ENCODE results near the gene CLDN5. TPM values are rescaled to one million over a fixed set of nuclear protein-coding genes. Genes with fewer than 3 reads are reported as not detected.

The CLDN5 gene
- total and polyA plus RNA-seq, 2 of the 4 experiments (the other 2 are of a cell fraction) = 0.18 to 0.21 TPM

DNA sequence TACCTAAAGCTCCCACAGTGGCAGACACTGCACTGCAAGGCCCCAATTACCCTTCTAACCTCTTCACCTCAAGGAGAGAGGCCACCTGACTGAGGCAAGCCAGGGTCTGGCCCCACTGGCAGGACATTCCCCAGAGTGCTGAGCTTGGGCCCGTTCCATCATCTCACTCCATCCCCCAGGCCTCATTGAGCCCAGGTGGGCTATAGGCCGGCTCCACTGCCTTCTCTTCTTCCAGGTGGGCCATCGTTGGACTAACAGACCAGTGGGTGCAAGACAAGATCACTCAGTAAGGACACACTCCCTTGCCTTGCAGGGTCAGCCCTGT lies 25.4 kb downstream of the CLDN5 start:
- Histone ChIP-seq H3K27ac (ENCODE audit: insufficient read depth, low read length) (no peak overlapping the region), H3K4me1 (ENCODE audit: control insufficient read depth, insufficient read depth, low read length) (peaks cover 3% of the 10 kb centered on the region), H2AFZ (replicated peaks; ENCODE audit: low read length, poor library complexity) (no peak overlapping the region), H3K9me1 (ENCODE audit: insufficient read depth, low read length) (peaks cover 4% of the 10 kb centered on the region; the same call in 1 of the 2 replicates), H3K56ac (ENCODE audit: extremely low read depth, insufficient read depth, low read length) (no peak overlapping the region), H3K9ac (ENCODE audit: low read depth, low read length) (no peak overlapping the region), H4K91ac (ENCODE audit: insufficient read depth, low read depth, low read length) (no peak overlapping the region), H2BK120ac (ENCODE audit: low read depth, low read length) (no peak overlapping the region), H2AK5ac (ENCODE audit: low read depth, low read length) (no peak overlapping the region), H3K4me3 (ENCODE audit: insufficient read depth, low read depth, low read length) (no peak overlapping the region), H3K14ac (replicated peaks; ENCODE audit: low read depth, low read length) (no peak overlapping the region), H2BK15ac (ENCODE audit: low read depth, low read length) (no peak overlapping the region), H2AK9ac (replicated peaks; ENCODE audit: low read depth, low read length, poor library complexity) (no peak overlapping the region), H3K23ac (ENCODE audit: low read depth, low read length) (no peak overlapping the region), H3K9me3 (ENCODE audit: control insufficient read depth, insufficient read depth, low read length) (no peaks in the 10 kb centered on the region), H4K5ac (ENCODE audit: low read depth, low read length) (no peak overlapping the region), H4K8ac (ENCODE audit: low read depth in 2 of 2, low read length in 2 of 2) (no peak overlapping the region), H3K4ac (ENCODE audit: low read depth, low read length) (no peak overlapping the region), H2BK5ac (ENCODE audit: low read depth, low read length, poor library complexity, severe bottlenecking) (no peak overlapping the region), H3K4me2 (ENCODE audit: low read depth, low read length) (no peak overlapping the region), H3K79me1 (ENCODE audit: low read depth in 1 of 2, low read length in 2 of 2) (no peaks in the 10 kb centered on the region), H3K18ac (ENCODE audit: low read depth, low read length) (no peak overlapping the region), H4K20me1 (ENCODE audit: insufficient read depth, low read length) (no peaks in the 10 kb centered on the region), H2BK20ac (ENCODE audit: low read depth, low read length) (no peak overlapping the region), H3K27me3 (ENCODE audit: control insufficient read depth, insufficient read depth, low read length) (no peaks in the 10 kb centered on the region), H3K36me3 (ENCODE audit: control insufficient read depth, insufficient read depth, low read length) (peaks cover 4% of the 10 kb centered on the region)
- DNase-seq (no peak), ATAC-seq (ENCODE audit: low read depth) (no peak)
- ChIA-PET POLR2A (ENCODE audit: unreplicated experiment) (no interaction called here), CTCF (no interaction called here)
- no CpG with 5 or more reads among the region's 3 CpGs for WGBS, 2 experiments (ENCODE audit: extremely low coverage in 2 of 2, insufficient read length in 1 of 2)
- intact Hi-C loops (cut with micrococcal nuclease) (no loop called here), in situ Hi-C loops (cut with MboI; ENCODE audit: low sequenced_read_pairs) (no loop called here), dilution Hi-C loops (cut with HindIII; ENCODE audit: low sequenced_read_pairs, unreplicated experiment) (no loop called here)
- no TSS peak for BruUV-seq (replicated peaks)
- TF ChIP-seq MXI1 (IDR thresholded peaks at IDR 0.05; ENCODE audit: borderline replicate concordance, low read depth, low read length) (no peak), FOS (IDR thresholded peaks at IDR 0.05; ENCODE audit: low read depth, low read length) (no peak), MAFK (IDR thresholded peaks at IDR 0.05; ENCODE audit: low read depth, low read length) (no peak), MAZ (IDR thresholded peaks at IDR 0.05; ENCODE audit: borderline replicate concordance, low read depth, low read length) (no peak), RCOR1 (IDR thresholded peaks at IDR 0.05; ENCODE audit: insufficient replicate concordance, low read length) (no peak), NFE2L2 (IDR thresholded peaks at IDR 0.05; ENCODE audit: low read depth, low read length) (no peak), CHD1 (IDR thresholded peaks at IDR 0.05; ENCODE audit: low read depth, low read length) (no peak), SMC3 (IDR thresholded peaks at IDR 0.05; ENCODE audit: low read depth, low read length) (no peak), RAD21 (IDR thresholded peaks at IDR 0.05; ENCODE audit: low read length) (no peak), BHLHE40 (IDR thresholded peaks at IDR 0.05; ENCODE audit: low read depth, low read length) (no peak), POLR2A (IDR thresholded peaks at IDR 0.05; ENCODE audit: low read depth, low read length) (no peak), RFX5 (IDR thresholded peaks at IDR 0.05; ENCODE audit: low read depth, low read length) (no peak)
- TF ChIP-seq, protein P1, sequence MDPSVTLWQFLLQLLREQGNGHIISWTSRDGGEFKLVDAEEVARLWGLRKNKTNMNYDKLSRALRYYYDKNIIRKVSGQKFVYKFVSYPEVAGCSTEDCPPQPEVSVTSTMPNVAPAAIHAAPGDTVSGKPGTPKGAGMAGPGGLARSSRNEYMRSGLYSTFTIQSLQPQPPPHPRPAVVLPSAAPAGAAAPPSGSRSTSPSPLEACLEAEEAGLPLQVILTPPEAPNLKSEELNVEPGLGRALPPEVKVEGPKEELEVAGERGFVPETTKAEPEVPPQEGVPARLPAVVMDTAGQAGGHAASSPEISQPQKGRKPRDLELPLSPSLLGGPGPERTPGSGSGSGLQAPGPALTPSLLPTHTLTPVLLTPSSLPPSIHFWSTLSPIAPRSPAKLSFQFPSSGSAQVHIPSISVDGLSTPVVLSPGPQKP (IDR thresholded peaks at IDR 0.05; ENCODE audit: borderline replicate concordance, low read depth, low read length) = no peak
- TF ChIP-seq, protein P2, sequence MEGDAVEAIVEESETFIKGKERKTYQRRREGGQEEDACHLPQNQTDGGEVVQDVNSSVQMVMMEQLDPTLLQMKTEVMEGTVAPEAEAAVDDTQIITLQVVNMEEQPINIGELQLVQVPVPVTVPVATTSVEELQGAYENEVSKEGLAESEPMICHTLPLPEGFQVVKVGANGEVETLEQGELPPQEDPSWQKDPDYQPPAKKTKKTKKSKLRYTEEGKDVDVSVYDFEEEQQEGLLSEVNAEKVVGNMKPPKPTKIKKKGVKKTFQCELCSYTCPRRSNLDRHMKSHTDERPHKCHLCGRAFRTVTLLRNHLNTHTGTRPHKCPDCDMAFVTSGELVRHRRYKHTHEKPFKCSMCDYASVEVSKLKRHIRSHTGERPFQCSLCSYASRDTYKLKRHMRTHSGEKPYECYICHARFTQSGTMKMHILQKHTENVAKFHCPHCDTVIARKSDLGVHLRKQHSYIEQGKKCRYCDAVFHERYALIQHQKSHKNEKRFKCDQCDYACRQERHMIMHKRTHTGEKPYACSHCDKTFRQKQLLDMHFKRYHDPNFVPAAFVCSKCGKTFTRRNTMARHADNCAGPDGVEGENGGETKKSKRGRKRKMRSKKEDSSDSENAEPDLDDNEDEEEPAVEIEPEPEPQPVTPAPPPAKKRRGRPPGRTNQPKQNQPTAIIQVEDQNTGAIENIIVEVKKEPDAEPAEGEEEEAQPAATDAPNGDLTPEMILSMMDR (conservative IDR thresholded peaks at IDR 0.05; ENCODE audit: low read depth, low read length) = no peak
- TF ChIP-seq, protein P3, sequence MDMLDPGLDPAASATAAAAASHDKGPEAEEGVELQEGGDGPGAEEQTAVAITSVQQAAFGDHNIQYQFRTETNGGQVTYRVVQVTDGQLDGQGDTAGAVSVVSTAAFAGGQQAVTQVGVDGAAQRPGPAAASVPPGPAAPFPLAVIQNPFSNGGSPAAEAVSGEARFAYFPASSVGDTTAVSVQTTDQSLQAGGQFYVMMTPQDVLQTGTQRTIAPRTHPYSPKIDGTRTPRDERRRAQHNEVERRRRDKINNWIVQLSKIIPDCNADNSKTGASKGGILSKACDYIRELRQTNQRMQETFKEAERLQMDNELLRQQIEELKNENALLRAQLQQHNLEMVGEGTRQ (IDR thresholded peaks at IDR 0.05; ENCODE audit: low read depth, low read length) = no peak
